H1 (cell line): Measurements from ENCODE around the gene FREM2. TPM values are rescaled to one million over a fixed set of nuclear protein-coding genes. Genes with fewer than 3 reads are reported as not detected.

Experiments
- CTCF ChIA-PET: fragments of 300-600 bp; sonication (Branson Sonifier 250); formaldehyde crosslinking; loops from one replicate; lab custom pipeline; 2021; ENCODE audit not compliant: partially characterized antibody; lab: Charles Lee
- POLR2A ChIA-PET: fragments of 300-600 bp; sonication (Branson Sonifier 250); formaldehyde crosslinking; loops from one replicate; lab custom pipeline; 2021; ENCODE audit warnings: inconsistent platforms; ENCODE audit not compliant: partially characterized antibody; lab: Charles Lee
- DNase-seq, 2 experiments: peaks; one replicate each; pipeline versions ENCODE4 v3.0.0 to v3.0.0-alpha.2; 2010 to 2022; ENCODE audit warnings: low spot score in 2 of 2, low read depth in 1 of 2, mixed read lengths in 1 of 2
- FAIRE-seq: peaks from 2 replicates; lab custom pipeline; 2011; peaks lifted over from hg19 to GRCh38; lab: Jason Lieb, UNC
- H2AFZ ChIP-seq: 2 replicates; pipeline ENCODE4 v1.8.1; 2012; ENCODE audit warnings: low read length, inconsistent platforms
- H2AK5ac ChIP-seq: 2 replicates; pipeline ENCODE4 v1.6.1; 2013; ENCODE audit warnings: low read depth, low read length
- H2BK120ac ChIP-seq: replicated peaks from 2 replicates; pipeline ENCODE3; 2013; ENCODE audit warnings: low read depth, low read length, inconsistent platforms
- H2BK12ac ChIP-seq: 2 replicates; pipeline ENCODE4 v1.6.1; 2013; ENCODE audit warnings: low read depth, low read length
- H2BK15ac ChIP-seq: 2 replicates; pipeline ENCODE4 v1.6.1; 2013; ENCODE audit warnings: low read length
- H2BK20ac ChIP-seq: 2 replicates; pipeline ENCODE4 v1.6.1; 2013; ENCODE audit warnings: low read length
- H2BK5ac ChIP-seq: 2 replicates; pipeline ENCODE4 v1.6.1; 2013; ENCODE audit warnings: low read depth, low read length
- H3K14ac ChIP-seq: 2 replicates; pipeline ENCODE4 v1.6.1; 2013; ENCODE audit warnings: inconsistent platforms; ENCODE audit not compliant: insufficient read length
- H3K18ac ChIP-seq: 2 replicates; pipeline ENCODE4 v1.6.1; 2013; ENCODE audit warnings: low read length; ENCODE audit errors: extremely low read depth
- H3K23ac ChIP-seq: 2 replicates; pipeline ENCODE4 v1.6.1; 2013; ENCODE audit warnings: inconsistent platforms; ENCODE audit not compliant: insufficient read length
- H3K23me2 ChIP-seq: 2 replicates; pipeline ENCODE4 v1.6.1; 2013; ENCODE audit warnings: low read depth, low read length
- H3K27ac ChIP-seq: 2 replicates; pipeline ENCODE4 v1.6.1; 2011; ENCODE audit warnings: low read depth, low read length, inconsistent platforms
- H3K27me3 ChIP-seq, 4 experiments: replicated peaks in 1 of 4; 1 replicate in 1 of 4; 2 replicates in 3 of 4; pipeline versions ENCODE4 v1.6.1 to v1.8.1; 2011 to 2013; ENCODE audit warnings: low read length in 3 of 4, mild to moderate bottlenecking in 3 of 4, inconsistent platforms in 2 of 4, mixed read lengths in 2 of 4, moderate library complexity in 1 of 4; ENCODE audit not compliant: control insufficient read depth in 3 of 4, insufficient read depth in 3 of 4; ENCODE audit errors: extremely low read depth in 1 of 4
- H3K36me3 ChIP-seq, 4 experiments: 2 replicates each; pipeline versions ENCODE4 v1.6.1 to v1.8.1; 2011 to 2013; ENCODE audit warnings: mild to moderate bottlenecking in 4 of 4, low read length in 3 of 4, moderate library complexity in 2 of 4, control low read depth in 1 of 4, inconsistent platforms in 1 of 4; ENCODE audit not compliant: insufficient read depth in 4 of 4, control insufficient read depth in 2 of 4
- H3K4ac ChIP-seq: replicated peaks from 2 replicates; pipeline ENCODE3; 2013; ENCODE audit warnings: low read length, low read depth, mixed read lengths, inconsistent platforms; ENCODE audit not compliant: insufficient read length
- H3K4me1 ChIP-seq, 4 experiments: replicated peaks in 1 of 4; 1 replicate in 1 of 4; 2 replicates in 3 of 4; pipeline versions ENCODE4 v1.6.1 to v1.8.1; 2011 to 2013; ENCODE audit warnings: low read length in 3 of 4, inconsistent platforms in 2 of 4, mixed read lengths in 1 of 4; ENCODE audit not compliant: insufficient read depth in 4 of 4, control insufficient read depth in 3 of 4
- H3K4me2 ChIP-seq, 2 experiments: 2 replicates each; pipeline versions ENCODE4 v1.6.1 to v1.8.1; 2011 to 2013; ENCODE audit warnings: low read depth in 2 of 2, low read length in 2 of 2, control low read depth in 1 of 2, inconsistent platforms in 1 of 2, mild to moderate bottlenecking in 1 of 2; ENCODE audit not compliant: insufficient read depth in 1 of 2
- H3K4me3 ChIP-seq, 4 experiments: fragments of 200-600, 300-600 bp in 1 of 4; sonication (generic), shearing (Covaris generic), sonication (Bioruptor Twin) in 1 of 4; 2 replicates each; pipeline versions ENCODE4 v1.5.1 to v1.8.1; 2011 to 2016; ENCODE audit warnings: low read length in 4 of 4, low read depth in 3 of 4, control low read depth in 2 of 4, inconsistent platforms in 2 of 4, mild to moderate bottlenecking in 2 of 4, mixed read lengths in 1 of 4, moderate library complexity in 1 of 4; ENCODE audit not compliant: insufficient read depth in 2 of 4; ENCODE audit errors: extremely low read depth in 1 of 4
- H3K56ac ChIP-seq: replicated peaks from 2 replicates; pipeline ENCODE3; 2013; ENCODE audit warnings: low read depth, mild to moderate bottlenecking, mixed read lengths, low read length, inconsistent platforms; ENCODE audit not compliant: insufficient read length
- H3K79me1 ChIP-seq: 2 replicates; pipeline ENCODE4 v1.6.1; 2013; ENCODE audit warnings: low read depth, low read length, control low read depth
- H3K79me2 ChIP-seq, 2 experiments: 2 replicates each; pipeline versions ENCODE4 v1.6.1 to v1.8.1; 2012 to 2013; ENCODE audit warnings: low read length in 2 of 2, mild to moderate bottlenecking in 2 of 2, inconsistent platforms in 1 of 2; ENCODE audit not compliant: insufficient read depth in 2 of 2, control insufficient read depth in 1 of 2
- H3K9ac ChIP-seq, 4 experiments: replicated peaks in 1 of 4; 1 replicate in 1 of 4; 2 replicates in 3 of 4; pipeline versions ENCODE4 v1.6.1 to v1.8.1; 2011 to 2013; ENCODE audit warnings: low read depth in 3 of 4, low read length in 3 of 4, control low read depth in 2 of 4, mild to moderate bottlenecking in 2 of 4, moderate library complexity in 2 of 4, inconsistent platforms in 1 of 4; ENCODE audit errors: extremely low read depth in 1 of 4
- H3K9me3 ChIP-seq, 2 experiments: 2 replicates each; pipeline versions ENCODE4 v1.6.1 to v1.8.1; 2012 to 2013; ENCODE audit warnings: mild to moderate bottlenecking in 2 of 2, moderate library complexity in 2 of 2, control low read depth in 1 of 2, inconsistent platforms in 1 of 2, low read depth in 1 of 2, low read length in 1 of 2, mixed read lengths in 1 of 2; ENCODE audit not compliant: insufficient read depth in 2 of 2
- H4K20me1 ChIP-seq, 2 experiments: replicated peaks in 1 of 2; 2 replicates each; pipeline versions ENCODE3 to v1.8.1; 2011 to 2013; ENCODE audit warnings: inconsistent platforms in 2 of 2, low read length in 2 of 2, mild to moderate bottlenecking in 1 of 2; ENCODE audit not compliant: insufficient read depth in 2 of 2, control insufficient read depth in 1 of 2
- H4K5ac ChIP-seq: 2 replicates; pipeline ENCODE4 v1.6.1; 2013; ENCODE audit warnings: low read length, low read depth, mixed read lengths, inconsistent platforms; ENCODE audit not compliant: insufficient read length
- H4K8ac ChIP-seq: 2 replicates; pipeline ENCODE4 v1.8.0; 2013; ENCODE audit warnings: mild to moderate bottlenecking, moderate library complexity, low read length, inconsistent platforms; ENCODE audit not compliant: insufficient read depth; ENCODE audit errors: extremely low read depth
- H4K91ac ChIP-seq: replicated peaks from 2 replicates; pipeline ENCODE3; 2013; ENCODE audit warnings: low read length, mixed read lengths, inconsistent platforms; ENCODE audit not compliant: insufficient read length
- CBX8 ChIP-seq: fragments of 300-800, 300-1000 bp; sonication (generic); IDR thresholded peaks from 2 replicates; pipeline ENCODE4 v1.7.1; 2016; ENCODE audit warnings: low read depth, low read length, borderline replicate concordance
- CHD1 ChIP-seq: IDR thresholded peaks from 2 replicates; pipeline ENCODE4 v1.6.1; 2012; ENCODE audit warnings: low read depth, low read length, improper control_type of control experiment
- CREB1 ChIP-seq: IDR thresholded peaks from 2 replicates; pipeline ENCODE4 v1.6.1; 2012; ENCODE audit warnings: inconsistent platforms
- HDAC6 ChIP-seq: IDR thresholded peaks from one replicate; pipeline ENCODE4 v1.7.1; 2012; ENCODE audit warnings: low read depth, mild to moderate bottlenecking, inconsistent platforms, low read length, moderate library complexity
- JUND ChIP-seq: IDR thresholded peaks from 2 replicates; pipeline ENCODE4 v1.6.1; 2011; ENCODE audit warnings: mild to moderate bottlenecking, improper control_type of control experiment, low read length
- KDM4A ChIP-seq: IDR thresholded peaks from one replicate; pipeline ENCODE4 v1.7.1; 2012; ENCODE audit warnings: low read depth, mild to moderate bottlenecking, moderate library complexity, low read length, inconsistent platforms; ENCODE audit not compliant: severe bottlenecking
- PHF8 ChIP-seq: fragments of 200-600 bp; sonication (generic); conservative IDR thresholded peaks from 2 replicates; pipeline ENCODE4 v1.7.1; 2012; ENCODE audit warnings: low read depth, mild to moderate bottlenecking, inconsistent platforms, low read length, moderate library complexity
- POU5F1 ChIP-seq: IDR thresholded peaks from 2 replicates; pipeline ENCODE4 v1.6.1; 2011; ENCODE audit warnings: low read depth, mild to moderate bottlenecking, low read length, moderate library complexity
- RFX5 ChIP-seq: IDR thresholded peaks from 2 replicates; pipeline ENCODE4 v1.6.1; 2011; ENCODE audit warnings: low read depth, low read length, improper control_type of control experiment, borderline replicate concordance
- TAF7 ChIP-seq: optimal IDR thresholded peaks from 2 replicates; pipeline ENCODE3; 2011; ENCODE audit warnings: low read depth, mild to moderate bottlenecking, inconsistent platforms, low read length, moderate library complexity, borderline replicate concordance
- TEAD4 ChIP-seq: IDR thresholded peaks from 2 replicates; pipeline ENCODE4 v1.6.1; 2012; ENCODE audit warnings: low read depth, low read length, inconsistent platforms, mixed read lengths
- WGBS, 2 experiments: shearing (Covaris generic) in 1 of 2; methylation state at CpG; one replicate each; pipeline versions ENCODE4 v1.1.6 to v1.1.7; 2013 to 2015; ENCODE audit warnings: low lambda C conversion rate in 2 of 2, mixed read lengths in 2 of 2, inconsistent platforms in 1 of 2, low coverage in 1 of 2, missing lambda C conversion rate in 1 of 2; ENCODE audit not compliant: insufficient replicate concordance in 2 of 2, insufficient coverage in 1 of 2, insufficient read length in 1 of 2; ENCODE audit errors: extremely low coverage in 1 of 2, missing lambda C conversion rate in 1 of 2; 5-methylcytosine and 5-hydroxymethylcytosine counted together
- polyA plus RNA-seq, 7 experiments: library from polyadenylated mRNA; depleted of rRNA in 3 of 7; stranded (reverse) in 5 of 7; unstranded in 2 of 7; fragments of >200 nt in 5 of 7; fragments of 200-250 nt in 2 of 7; gene quantifications; 1 replicate in 5 of 7; 2 replicates in 1 of 7; 4 replicates in 1 of 7; pipeline versions ENCODE4 v1.2.1 to v1.2.3, GENCODE V29; 2011 to 2013; ENCODE audit warnings: missing spikeins in 2 of 7, mixed read lengths in 2 of 7
- total RNA-seq: library from RNA; stranded (reverse); fragmentation: NEBNext Ultra II Directional; extraction: Animal tissue kit (Norgen Biotek cat#: 25700); gene quantifications from 2 replicates; pipeline ENCODE4 v1.2.1, GENCODE V29; 2021
- TF ChIP-seq, protein P1 (sequence below): IDR thresholded peaks from 2 replicates; pipeline ENCODE4 v1.6.1; 2012; ENCODE audit warnings: inconsistent platforms
- TF ChIP-seq, protein P2 (sequence below): IDR thresholded peaks from 2 replicates; pipeline ENCODE4 v1.6.1; 2012; ENCODE audit warnings: inconsistent platforms

The FREM2 gene
- total and polyA plus RNA-seq, 2 of the 8 experiments (the other 6 are each of a cell fraction or from before 2014, with no cell fraction given): 11.6 to 22.8 TPM

DNA sequence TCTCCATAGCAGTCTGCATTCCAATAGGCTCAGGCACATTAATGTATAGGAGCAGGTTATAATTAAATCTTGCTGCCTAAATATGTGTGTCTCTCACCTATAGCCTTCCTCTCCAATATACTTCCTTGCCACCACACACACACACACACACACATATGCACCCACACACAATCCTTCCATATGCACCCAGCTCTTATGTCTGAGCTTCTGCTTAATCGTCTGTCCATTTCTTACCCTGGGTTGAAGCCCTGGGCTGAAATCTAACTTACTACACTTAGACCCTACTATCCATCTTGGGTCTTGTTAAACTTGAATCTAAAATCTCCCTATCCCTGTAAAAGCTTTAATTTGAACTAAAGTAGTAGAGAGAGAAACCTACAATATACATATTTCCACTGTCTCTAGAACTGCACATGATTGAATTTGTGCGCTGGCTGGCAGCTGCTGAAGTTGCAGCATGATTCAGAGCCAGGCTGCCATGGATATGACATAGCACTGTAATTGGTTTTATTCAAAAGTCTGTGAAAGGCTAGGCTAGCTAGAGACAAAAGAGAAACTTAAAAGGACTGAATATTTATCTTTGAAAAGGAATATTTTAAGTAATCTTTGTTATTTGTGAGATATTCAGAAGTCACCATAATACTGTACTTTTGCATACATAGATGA is 25.7 kb upstream of the FREM2 start:
- Histone ChIP-seq H3K4me3 (no peak overlapping the region), H3K27ac (no peak overlapping the region), H3K23me2 (no peaks in the 10 kb centered on the region; the same call in 1 of the 2 replicates), H2BK5ac (no peak overlapping the region), H4K20me1 (no peaks in the 10 kb centered on the region), H3K4me1 (no peaks in the 10 kb centered on the region), H3K9ac (no peak overlapping the region; a peak in 1 of 7 replicates), H3K4ac (no peak overlapping the region), H3K36me3 (no peaks in the 10 kb centered on the region), H3K79me1 (no peaks in the 10 kb centered on the region), H3K27me3 (no peaks in the 10 kb centered on the region), H4K5ac (no peak overlapping the region), H2BK20ac (no peak overlapping the region), H2BK15ac (no peak overlapping the region), H3K4me2 (no peak overlapping the region), H2AFZ (no peak overlapping the region), H4K8ac (no peak overlapping the region)
- DNase-seq (no peak), FAIRE-seq (no peak)
- WGBS, 2 experiments: 93% methylated on average over 2 of the region's 2 CpGs; no CpG with 5 or more reads in 1 of the 2 experiments
- CTCF ChIA-PET: interaction anchor here (0.6 to 1.6 kb wide), 4 partner anchors 11 to 211 kb away, joined by 3 to 8 read pairs (median 4); no protein-coding TSS in a partner anchor
- TF ChIP-seq TEAD4 (no peak), CBX8 (no peak), TAF7 (no peak), HDAC6 (no peak), POU5F1 (no peak), RFX5 (no peak), CHD1 (no peak), JUND (no peak), KDM4A (no peak), CREB1 (no peak), PHF8 (no peak)
- TF ChIP-seq, protein P1, sequence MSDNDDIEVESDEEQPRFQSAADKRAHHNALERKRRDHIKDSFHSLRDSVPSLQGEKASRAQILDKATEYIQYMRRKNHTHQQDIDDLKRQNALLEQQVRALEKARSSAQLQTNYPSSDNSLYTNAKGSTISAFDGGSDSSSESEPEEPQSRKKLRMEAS: no peak
- TF ChIP-seq, protein P2, sequence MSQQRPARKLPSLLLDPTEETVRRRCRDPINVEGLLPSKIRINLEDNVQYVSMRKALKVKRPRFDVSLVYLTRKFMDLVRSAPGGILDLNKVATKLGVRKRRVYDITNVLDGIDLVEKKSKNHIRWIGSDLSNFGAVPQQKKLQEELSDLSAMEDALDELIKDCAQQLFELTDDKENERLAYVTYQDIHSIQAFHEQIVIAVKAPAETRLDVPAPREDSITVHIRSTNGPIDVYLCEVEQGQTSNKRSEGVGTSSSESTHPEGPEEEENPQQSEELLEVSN: no peak
- TF ChIP-seq, all 59 proteins: peak for 0
- no peaks in the 10 kb centered on the region for H3K79me2 ChIP-seq
- H2AK5ac ChIP-seq: no peak overlapping the region
- no peak overlapping the region for H2BK120ac ChIP-seq
- H3K23ac ChIP-seq: no peak overlapping the region
- POLR2A ChIA-PET: no interaction called here
- H3K18ac ChIP-seq: no peak overlapping the region
- no peak overlapping the region for H3K56ac ChIP-seq
- no peaks in the 10 kb centered on the region for H3K9me3 ChIP-seq
- H3K14ac ChIP-seq: no peak overlapping the region
- H4K91ac ChIP-seq: no peak overlapping the region
- H2BK12ac ChIP-seq: no peak overlapping the region
